Stimulated activated naive CD8-positive, alpha-beta T cell treated with anti-CD3 and anti-CD28 coated beads, Interleukin-15, amount 100 ng/mL, for 72 hours (primary cell): Measurements from ENCODE around the gene RLBP1.

ENCODE experiments used
- ATAC-seq: fragments of 150-1000 bp; cut with Tn5 transposase; 2 replicates; pipeline ENCODE4 v1.10.0; 2021; ENCODE audit warnings: mild to moderate bottlenecking, moderate library complexity
- DNase-seq, 2 donors: peaks; one replicate each; pipeline ENCODE4 v3.0.0; 2021 to 2022
- H3K27ac Mint-ChIP-seq, 2 donors: one replicate each; pipeline ENCODE4 v1.8.0; 2022; ENCODE audit warnings: mild to moderate bottlenecking in 2 of 2, mixed read lengths in 2 of 2, moderate library complexity in 2 of 2
- H3K27me3 Mint-ChIP-seq: one replicate; pipeline ENCODE4 v1.8.0; 2022; ENCODE audit warnings: mixed read lengths
- H3K4me1 Mint-ChIP-seq: one replicate; pipeline ENCODE4 v1.8.0; 2022; ENCODE audit warnings: mild to moderate bottlenecking, mixed read lengths
- H3K4me3 Mint-ChIP-seq, 2 donors: one replicate each; pipeline ENCODE4 v1.8.0; 2022; ENCODE audit warnings: mild to moderate bottlenecking in 2 of 2, mixed read lengths in 2 of 2, moderate library complexity in 1 of 2
- H3K9me3 Mint-ChIP-seq, 2 donors: one replicate each; pipeline ENCODE4 v1.8.0; 2022; ENCODE audit warnings: mixed read lengths in 2 of 2

RLBP1 gene

GRCh38 chr15:89177116-89177515 is 44.3 kb downstream of the RLBP1 start:
- H3K4me1 Mint-ChIP-seq, result peaks cover 45% of the 10 kb centered on the region
- ATAC-seq (no peak), DNase-seq (no peak)
- no peak overlapping the region for H3K27ac Mint-ChIP-seq
- H3K27me3 Mint-ChIP-seq, result no peaks in the 10 kb centered on the region
- no peaks in the 10 kb centered on the region for H3K9me3 Mint-ChIP-seq
- no peak overlapping the region for H3K4me3 Mint-ChIP-seq

GRCh38 chr15:89175617-89176191 is 45.7 kb downstream of the RLBP1 start:
- Mint-ChIP-seq H3K27me3 (no peaks in the 10 kb centered on the region), H3K4me3 (no peak overlapping the region), H3K4me1 (peaks cover 34% of the 10 kb centered on the region), H3K27ac (peak overlapping the region in 1 of 2 donors; percentile 49), H3K9me3 (no peaks in the 10 kb centered on the region)
- no peak for DNase-seq
- ATAC-seq, result no peak

- no peak for ATAC-seq
- DNase-seq, result no peak
- Mint-ChIP-seq H3K4me1 (peaks cover 22% of the 10 kb centered on the region), H3K4me3 (no peak overlapping the region), H3K9me3 (no peaks in the 10 kb centered on the region), H3K27me3 (no peaks in the 10 kb centered on the region), H3K27ac (no peak overlapping the region)
Measured at GRCh38 chr15:89174476-89174875, 46.9 kb downstream of the RLBP1 start.

GRCh38 chr15:89172921-89173320 is 48.5 kb downstream of the RLBP1 start:
- ATAC-seq (no peak), DNase-seq (no peak)
- H3K4me3 Mint-ChIP-seq, result no peak overlapping the region
- H3K9me3 Mint-ChIP-seq, result no peaks in the 10 kb centered on the region
- peaks cover 21% of the 10 kb centered on the region for H3K4me1 Mint-ChIP-seq
- H3K27ac Mint-ChIP-seq, result peak overlapping the region in 1 of 2 donors; percentile 56
- H3K27me3 Mint-ChIP-seq, result no peaks in the 10 kb centered on the region

GRCh38 chr15:89171136-89172072 is 50.0 kb downstream of the RLBP1 start:
- ATAC-seq (no peak), DNase-seq (peak in 1 of 2 donors; percentile 4)
- H3K27ac Mint-ChIP-seq, result no peak overlapping the region
- H3K9me3 Mint-ChIP-seq, result no peaks in the 10 kb centered on the region
- H3K4me3 Mint-ChIP-seq, result no peak overlapping the region
- H3K4me1 Mint-ChIP-seq, result peaks cover 26% of the 10 kb centered on the region
- no peaks in the 10 kb centered on the region for H3K27me3 Mint-ChIP-seq

GRCh38 chr15:89170364-89170763 is 51.0 kb downstream of the RLBP1 start:
- Mint-ChIP-seq H3K4me3 (no peak overlapping the region), H3K9me3 (no peaks in the 10 kb centered on the region)

GRCh38 chr15:89168316-89168833 is 53.0 kb downstream of the RLBP1 start:
- ATAC-seq, result no peak
- no peaks in the 10 kb centered on the region for H3K27me3 Mint-ChIP-seq
- H3K4me1 Mint-ChIP-seq, result peaks cover 26% of the 10 kb centered on the region
- H3K4me3 Mint-ChIP-seq, result peak overlapping the region; percentile 29 to 67
- H3K9me3 Mint-ChIP-seq, result no peaks in the 10 kb centered on the region
- peak overlapping the region; percentile 43 to 98 for H3K27ac Mint-ChIP-seq
- DNase-seq, result no peak

More at GRCh38 chr15:89170364-89170763, 51.0 kb downstream of the RLBP1 start:
- Mint-ChIP-seq H3K4me1 (peaks cover 26% of the 10 kb centered on the region), H3K27ac (no peak overlapping the region), H3K27me3 (no peaks in the 10 kb centered on the region)
- ATAC-seq (no peak), DNase-seq (no peak)

GRCh38 chr15:89167267-89168176 is 53.9 kb downstream of the RLBP1 start:
- H3K4me1 Mint-ChIP-seq, result peaks cover 26% of the 10 kb centered on the region
- H3K27ac Mint-ChIP-seq, result peak overlapping the region; percentile 83 to 98
- H3K27me3 Mint-ChIP-seq, result no peaks in the 10 kb centered on the region
- ATAC-seq (peak; percentile 95), DNase-seq (peak; percentile 20 to 67)
- no peaks in the 10 kb centered on the region for H3K9me3 Mint-ChIP-seq
- peak overlapping the region; percentile 65 to 67 for H3K4me3 Mint-ChIP-seq

GRCh38 chr15:89165677-89166076 is 55.7 kb downstream of the RLBP1 start:
- no peaks in the 10 kb centered on the region for H3K9me3 Mint-ChIP-seq
- no peak overlapping the region for H3K27ac Mint-ChIP-seq

GRCh38 chr15:89164712-89165211 is 56.6 kb downstream of the RLBP1 start:
- Mint-ChIP-seq H3K27ac (no peak overlapping the region), H3K9me3 (no peaks in the 10 kb centered on the region), H3K4me3 (no peak overlapping the region), H3K4me1 (peaks cover 26% of the 10 kb centered on the region), H3K27me3 (no peaks in the 10 kb centered on the region)
- DNase-seq (no peak), ATAC-seq (no peak)

More at GRCh38 chr15:89165677-89166076, 55.7 kb downstream of the RLBP1 start:
- no peak overlapping the region for H3K4me3 Mint-ChIP-seq
- no peak for ATAC-seq
- H3K27me3 Mint-ChIP-seq, result no peaks in the 10 kb centered on the region
- peaks cover 26% of the 10 kb centered on the region for H3K4me1 Mint-ChIP-seq
- DNase-seq, result no peak

GRCh38 chr15:89163271-89164055 is 57.9 kb downstream of the RLBP1 start:
- Mint-ChIP-seq H3K9me3 (no peaks in the 10 kb centered on the region), H3K27me3 (no peaks in the 10 kb centered on the region), H3K4me1 (peaks cover 17% of the 10 kb centered on the region), H3K27ac (no peak overlapping the region), H3K4me3 (no peak overlapping the region)
- ATAC-seq (no peak), DNase-seq (no peak)

- H3K27me3 Mint-ChIP-seq, result no peaks in the 10 kb centered on the region
- peak overlapping the region in 1 of 2 donors; percentile 71 for H3K27ac Mint-ChIP-seq
- no peaks in the 10 kb centered on the region for H3K4me1 Mint-ChIP-seq
- H3K9me3 Mint-ChIP-seq, result no peaks in the 10 kb centered on the region
- no peak overlapping the region for H3K4me3 Mint-ChIP-seq
- ATAC-seq (no peak), DNase-seq (no peak)
Measured at GRCh38 chr15:89161666-89162065, 59.7 kb downstream of the RLBP1 start.
